ENCODE results near the gene RBM14. TPM values are rescaled to one million over a fixed set of nuclear protein-coding genes. Genes with fewer than 3 reads are reported as not detected.
A peak's percentile ranks its signal among the peaks of the same experiment; 100 is the strongest.

RBM14 gene
- total and polyA plus RNA-seq, 10 of the 15 experiments (the other 5 are each of a cell fraction or from before 2014, with no cell fraction given) = 5.4 to 140 (median 44.5) TPM

GRCh38 chr11:66619080-66619554 is 2.7 kb downstream of the RBM14 start:
- SMC1A ChIA-PET (ENCODE audit: uncharacterized antibody, unreplicated experiment) = interaction anchor here (0.8 to 5.2 kb wide), 13 partner anchors 8 to 223 kb away, joined by 3 to 28 read pairs (median 4); partner anchors contain the start of genes CCDC87, CCS, RBM4 and RBM4B
- Histone ChIP-seq H3K79me2 (ENCODE audit: control insufficient read depth, insufficient read depth, low read length) (peaks cover 81% of the 10 kb centered on the region), H3K9ac (ENCODE audit: control insufficient read depth, insufficient read depth, low read length) (peak overlapping the region; percentile 70), H3K4me3 (peak overlapping the region; percentile 90), H3K27me3 (replicated peaks in 1 of 2; ENCODE audit: control insufficient read depth in 2 of 2, insufficient read depth in 2 of 2, low read length in 1 of 2) (no peaks in the 10 kb centered on the region), H3K27ac (ENCODE audit: control insufficient read depth, insufficient read depth) (peak overlapping the region; percentile 40), H4K20me1 (ENCODE audit: control insufficient read depth, insufficient read depth) (peaks cover 29% of the 10 kb centered on the region), H3K4me1 (ENCODE audit: control insufficient read depth, insufficient read depth, low read length) (0 out of 2 replicates have a peak, but pooled peaks cover 2% of the 10 kb centered on the region), H3K9me3 (replicated peaks; ENCODE audit: control insufficient read depth, insufficient read depth, low read length) (no peaks in the 10 kb centered on the region), H3K36me3 (ENCODE audit: control insufficient read depth in 2 of 2, insufficient read depth in 2 of 2, low read length in 1 of 2) (peaks cover 6 to 24% of the 10 kb centered on the region in 2 experiments; a peak in 3 of 4 replicates), H2AFZ (ENCODE audit: control insufficient read depth, low read depth, low read length) (no peak overlapping the region), H3K4me2 (ENCODE audit: control insufficient read depth, insufficient read depth) (peak overlapping the region; percentile 64)
- 36% methylated on average over 4 of the region's 4 CpGs for WGBS (ENCODE audit: insufficient coverage, insufficient replicate concordance, low lambda C conversion rate, missing lambda C conversion rate)
- CTCF ChIA-PET = interaction anchor here (0.6 to 10.1 kb wide), 8 partner anchors 17 to 884 kb away, joined by 3 to 71 read pairs (median 4); partner anchors contain the start of genes CCDC87, CCS, RBM4 and RBM4B
- DNase-seq (ENCODE audit: low read depth, low spot score) (no peak), FAIRE-seq (no peak), ATAC-seq (peak; percentile 26)
- intact Hi-C loops (cut with micrococcal nuclease; ENCODE audit: unreplicated experiment) (no loop called here), in situ Hi-C loops (cut with MboI) (no loop called here)
- TF ChIP-seq, protein P1, sequence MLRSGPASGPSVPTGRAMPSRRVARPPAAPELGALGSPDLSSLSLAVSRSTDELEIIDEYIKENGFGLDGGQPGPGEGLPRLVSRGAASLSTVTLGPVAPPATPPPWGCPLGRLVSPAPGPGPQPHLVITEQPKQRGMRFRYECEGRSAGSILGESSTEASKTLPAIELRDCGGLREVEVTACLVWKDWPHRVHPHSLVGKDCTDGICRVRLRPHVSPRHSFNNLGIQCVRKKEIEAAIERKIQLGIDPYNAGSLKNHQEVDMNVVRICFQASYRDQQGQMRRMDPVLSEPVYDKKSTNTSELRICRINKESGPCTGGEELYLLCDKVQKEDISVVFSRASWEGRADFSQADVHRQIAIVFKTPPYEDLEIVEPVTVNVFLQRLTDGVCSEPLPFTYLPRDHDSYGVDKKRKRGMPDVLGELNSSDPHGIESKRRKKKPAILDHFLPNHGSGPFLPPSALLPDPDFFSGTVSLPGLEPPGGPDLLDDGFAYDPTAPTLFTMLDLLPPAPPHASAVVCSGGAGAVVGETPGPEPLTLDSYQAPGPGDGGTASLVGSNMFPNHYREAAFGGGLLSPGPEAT (IDR thresholded peaks at IDR 0.05; ENCODE audit: low read depth) = no peak
- TF ChIP-seq, protein P2, sequence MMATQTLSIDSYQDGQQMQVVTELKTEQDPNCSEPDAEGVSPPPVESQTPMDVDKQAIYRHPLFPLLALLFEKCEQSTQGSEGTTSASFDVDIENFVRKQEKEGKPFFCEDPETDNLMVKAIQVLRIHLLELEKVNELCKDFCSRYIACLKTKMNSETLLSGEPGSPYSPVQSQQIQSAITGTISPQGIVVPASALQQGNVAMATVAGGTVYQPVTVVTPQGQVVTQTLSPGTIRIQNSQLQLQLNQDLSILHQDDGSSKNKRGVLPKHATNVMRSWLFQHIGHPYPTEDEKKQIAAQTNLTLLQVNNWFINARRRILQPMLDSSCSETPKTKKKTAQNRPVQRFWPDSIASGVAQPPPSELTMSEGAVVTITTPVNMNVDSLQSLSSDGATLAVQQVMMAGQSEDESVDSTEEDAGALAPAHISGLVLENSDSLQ (IDR thresholded peaks at IDR 0.05) = peak; percentile 62; the same call in 1 of the 2 replicates
- TF ChIP-seq SKIL (IDR thresholded peaks at IDR 0.05; ENCODE audit: low read depth, poor library complexity, severe bottlenecking) (peak; percentile 72), NFYB (IDR thresholded peaks at IDR 0.05; ENCODE audit: insufficient read depth, low read depth, low read length) (peak; percentile 86), RFX5 (IDR thresholded peaks at IDR 0.05; ENCODE audit: low read depth, low read length) (peak; percentile 49; the same call in 1 of the 2 replicates), BRCA1 (IDR thresholded peaks at IDR 0.05; ENCODE audit: low read depth, low read length) (no peak)
- POLR2A ChIA-PET = interaction anchor here (0.8 to 8.7 kb wide), 8 partner anchors 9 to 40 kb away, joined by 3 to 105 read pairs (median 4); partner anchors contain the start of genes CCDC87, CCS and RBM4
- no TSS peak for BruUV-seq (replicated peaks)
- RAD21 ChIA-PET (ENCODE audit: unreplicated experiment) = interaction anchor here (0.6 to 3.8 kb wide), 10 partner anchors 10 to 73 kb away, joined by 3 to 25 read pairs (median 4); partner anchors contain the start of genes ACTN3, CCDC87, CCS and RBM4
